ENCODE results near the gene CFL1. TPM values are rescaled to one million over a fixed set of nuclear protein-coding genes. Genes with fewer than 3 reads are reported as not detected.

The CFL1 gene
- total RNA-seq, 1 donor from 2014 or later, result 1,079 TPM

GRCh38 chr11:65883786-65884715 is 26.1 kb upstream of the CFL1 start:
- intact Hi-C loops (cut with micrococcal nuclease), result loop anchor here (1.0 to 10.0 kb wide), 4 partner anchors 24 to 251 kb away; partner anchors contain the start of gene MUS81
- Mint-ChIP-seq H3K36me3 (ENCODE audit: low read depth) (peaks cover 49% of the 10 kb centered on the region), H3K9me3 (no peaks in the 10 kb centered on the region), H3K4me1 (peaks cover 53% of the 10 kb centered on the region), H3K4me3 (no peak overlapping the region), H3K27ac (peak overlapping the region; percentile 69), H3K27me3 (no peaks in the 10 kb centered on the region)
- CTCF ChIA-PET, result interaction anchor here (0.6 to 4.0 kb wide), 38 partner anchors 8 to 342 kb away, joined by 3 to 67 read pairs (median 6); partner anchors contain the start of genes AP5B1, BANF1, EIF1AD and FOSL1
- no peak for DNase-seq
- ATAC-seq (ENCODE audit: low read depth), result no peak
- no peak for TF ChIP-seq CTCF (IDR thresholded peaks at IDR 0.05)
- POLR2A ChIA-PET, result interaction anchor here (0.6 to 11.8 kb wide), 18 partner anchors 10 to 243 kb away, joined by 3 to 340 read pairs (median 6); partner anchors contain the start of genes BANF1, C11orf68, CFL1 and DRAP1

DNA sequence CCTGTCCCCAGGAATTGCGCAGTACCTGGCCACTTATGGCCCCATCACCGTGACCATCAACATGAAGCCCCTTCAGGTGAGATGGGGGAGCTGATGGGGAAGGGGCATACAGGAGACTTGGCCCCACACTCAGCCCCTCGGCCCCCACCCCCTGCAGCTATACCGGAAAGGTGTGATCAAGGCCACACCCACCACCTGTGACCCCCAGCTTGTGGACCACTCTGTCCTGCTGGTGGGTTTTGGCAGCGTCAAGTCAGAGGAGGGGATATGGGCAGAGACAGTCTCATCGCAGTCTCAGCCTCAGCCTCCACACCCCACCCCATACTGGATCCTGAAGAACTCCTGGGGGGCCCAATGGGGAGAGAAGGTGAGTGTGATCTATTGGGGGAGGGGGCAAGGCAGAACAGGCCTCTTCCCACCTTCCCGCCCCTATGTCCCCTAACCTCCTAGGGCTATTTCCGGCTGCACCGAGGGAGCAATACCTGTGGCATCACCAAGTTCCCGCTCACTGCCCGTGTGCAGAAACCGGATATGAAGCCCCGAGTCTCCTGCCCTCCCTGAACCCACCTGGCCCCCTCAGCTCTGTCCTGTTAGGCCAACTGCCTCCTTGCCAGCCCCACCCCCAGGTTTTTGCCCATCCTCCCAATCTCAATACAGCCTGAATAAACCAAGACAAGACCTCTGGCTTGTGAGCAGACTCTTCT is 25.2 kb upstream of the CFL1 start:
- ATAC-seq (ENCODE audit: low read depth) (no peak), DNase-seq (no peak)
- ChIA-PET POLR2A (interaction anchor here (0.6 to 11.8 kb wide), 4 partner anchors 23 to 119 kb away, joined by 3 to 340 read pairs (median 6); partner anchors contain the start of genes BANF1, C11orf68, CFL1 and DRAP1), CTCF (interaction anchor here (1.3 to 4.0 kb wide), 12 partner anchors 9 to 119 kb away, joined by 4 to 67 read pairs (median 12); partner anchors contain the start of genes BANF1, EIF1AD, FOSL1 and MUS81)
- TF ChIP-seq CTCF (IDR thresholded peaks at IDR 0.05), result no peak
- Mint-ChIP-seq H3K4me3 (no peak overlapping the region), H3K27me3 (no peaks in the 10 kb centered on the region), H3K36me3 (ENCODE audit: low read depth) (peaks cover 46% of the 10 kb centered on the region), H3K4me1 (peaks cover 45% of the 10 kb centered on the region), H3K9me3 (no peaks in the 10 kb centered on the region), H3K27ac (no peak overlapping the region)
- intact Hi-C loops (cut with micrococcal nuclease), result loop anchor here (10.0 kb wide), 1 partner anchor 252 kb away; no protein-coding TSS in a partner anchor

GRCh38 chr11:65882120-65883057 is 24.4 kb upstream of the CFL1 start:
- Mint-ChIP-seq H3K27me3 (no peaks in the 10 kb centered on the region), H3K4me3 (no peak overlapping the region), H3K9me3 (no peaks in the 10 kb centered on the region), H3K36me3 (ENCODE audit: low read depth) (peaks cover 45% of the 10 kb centered on the region), H3K27ac (no peak overlapping the region), H3K4me1 (peaks cover 38% of the 10 kb centered on the region)
- ATAC-seq (ENCODE audit: low read depth) (no peak), DNase-seq (no peak)
- intact Hi-C loops (cut with micrococcal nuclease), result loop anchor here (10.0 kb wide), 1 partner anchor 252 kb away; no protein-coding TSS in a partner anchor
- no peak for TF ChIP-seq CTCF (IDR thresholded peaks at IDR 0.05)
- CTCF ChIA-PET, result interaction anchor here (0.7 to 1.8 kb wide), 2 partner anchors 9 to 22 kb away, joined by 3 to 4 read pairs; partner anchors contain the start of genes CCDC85B and MUS81
- POLR2A ChIA-PET, result interaction anchor here (0.6 to 1.8 kb wide), 2 partner anchors 23 to 1067 kb away, joined by 3 to 7 read pairs; partner anchors contain the start of gene MUS81

DNA sequence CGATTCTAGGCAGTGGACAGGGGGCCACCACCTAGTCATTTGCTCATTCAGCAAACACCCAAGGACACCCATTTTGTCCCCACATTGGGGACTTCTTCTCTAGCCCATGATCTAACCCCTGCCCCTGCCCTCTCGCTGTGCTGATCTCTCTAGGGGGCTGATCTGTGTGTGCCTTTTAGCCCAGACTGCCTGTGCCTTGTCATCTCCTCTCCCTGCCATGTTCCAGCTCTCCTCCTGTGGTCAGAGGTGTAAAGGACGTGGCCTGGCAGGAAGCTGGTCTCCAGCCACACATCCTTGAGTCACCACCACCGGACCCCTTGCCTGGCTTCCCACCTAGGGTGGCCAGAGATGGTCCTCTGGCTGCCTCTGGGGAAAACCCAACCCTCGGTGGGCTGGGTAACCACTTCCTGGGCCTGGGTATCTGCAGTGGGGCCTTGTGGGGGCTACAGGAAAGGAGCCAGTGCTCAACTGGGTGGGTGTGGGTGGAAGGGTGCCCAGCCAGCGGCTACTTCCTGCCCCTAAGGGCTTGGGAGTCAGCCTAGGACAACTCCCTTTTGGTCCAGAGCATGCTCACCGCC is 23.0 kb upstream of the CFL1 start:
- H3K4me1 Mint-ChIP-seq, result peaks cover 28% of the 10 kb centered on the region
- H3K27ac Mint-ChIP-seq, result no peak overlapping the region
- no peak overlapping the region for H3K4me3 Mint-ChIP-seq
- no peaks in the 10 kb centered on the region for H3K9me3 Mint-ChIP-seq
- no peak for TF ChIP-seq CTCF (IDR thresholded peaks at IDR 0.05)
- peaks cover 34% of the 10 kb centered on the region for H3K36me3 Mint-ChIP-seq (ENCODE audit: low read depth)
- POLR2A ChIA-PET, result interaction anchor here (0.5 to 1.8 kb wide), 5 partner anchors 9 to 115 kb away, joined by 3 to 7 read pairs (median 5); partner anchors contain the start of genes CCDC85B and MUS81
- CTCF ChIA-PET, result interaction anchor here (1.8 kb wide), 1 partner anchor 21 kb away, joined by 4 read pairs; the partner anchor contains the start of gene MUS81
- ATAC-seq (ENCODE audit: low read depth), result no peak
- intact Hi-C loops (cut with micrococcal nuclease), result loop anchor here (10.0 kb wide), 1 partner anchor 254 kb away; no protein-coding TSS in a partner anchor
- no peaks in the 10 kb centered on the region for H3K27me3 Mint-ChIP-seq
- no peak for DNase-seq

All from activated B cell treated with CpG ODN at 0.5 μM for 24 hours (primary cell).